KBM-7 (cell line): ENCODE data around the gene FIBCD1.
"Not testable (repeated sequence)": the region's sequence is repeated elsewhere in the genome, so short reads cannot be mapped to it uniquely, and the experiment has no call there.

ENCODE experiments used
- DNase-seq: peaks from one replicate; pipeline ENCODE4 v3.0.0-alpha.2; 2015
- in situ Hi-C: fragments of 300-500 bp; cut with MboI; formaldehyde crosslinking; loops from 2 replicates; pipeline ENCODE4 v1.14.3; 2020; ENCODE audit warnings: low sequenced_read_pairs, low pct_unique_long_range_greater_than_20kb, mixed read lengths

FIBCD1 gene

DNA sequence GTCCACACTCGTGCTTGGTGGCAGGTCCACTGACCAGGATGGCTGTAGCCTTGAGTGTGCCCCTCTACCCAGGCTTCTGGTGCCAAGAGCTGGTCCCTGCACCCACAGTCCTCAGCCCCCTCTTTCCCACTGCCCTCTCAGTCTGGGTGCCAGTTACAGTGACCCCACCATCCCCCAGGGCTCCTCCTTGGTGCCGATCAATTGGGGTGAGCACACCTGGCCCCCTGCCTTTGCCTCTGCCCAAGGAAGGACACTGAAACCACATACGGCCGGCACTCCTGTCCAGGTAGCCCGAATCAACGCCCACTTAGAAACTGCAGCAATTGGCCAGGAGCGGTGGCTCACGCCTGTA is 24.0 kb downstream of the FIBCD1 start:
- no peak for DNase-seq
- in situ Hi-C loops: no loop called here

DNA sequence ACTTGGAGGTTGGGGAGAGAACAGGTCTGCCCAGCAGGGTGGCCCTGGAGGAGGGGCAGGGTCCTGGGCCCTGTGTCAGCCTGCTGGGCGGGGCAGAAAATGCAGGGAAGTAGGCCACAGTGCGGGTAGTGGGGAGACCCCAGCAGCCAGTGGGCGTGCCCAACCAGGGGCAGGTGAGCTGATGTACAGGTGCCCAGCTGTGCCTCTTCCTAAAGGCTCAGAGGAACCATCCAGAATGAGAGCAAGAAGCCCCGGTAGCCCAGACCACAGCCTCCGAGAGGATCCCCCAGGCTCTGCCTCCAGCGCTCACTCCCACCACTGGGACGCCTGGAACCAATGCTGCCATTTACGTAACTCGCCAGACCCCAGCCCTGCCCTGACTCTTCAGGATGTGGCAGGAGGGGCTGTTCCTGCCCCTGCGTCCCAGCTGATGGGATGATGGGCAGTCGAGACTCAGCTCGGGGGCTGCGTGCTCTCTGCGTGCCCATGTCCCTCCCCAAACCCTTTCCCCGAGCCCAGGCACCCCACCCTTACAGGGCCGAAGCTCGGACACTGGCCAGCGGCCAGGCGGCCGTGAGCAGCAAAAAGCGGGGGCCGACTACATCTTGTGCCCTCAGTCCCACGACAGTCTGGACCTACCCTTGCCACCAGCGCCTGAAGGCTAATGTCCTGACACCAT is 24.5 kb downstream of the FIBCD1 start:
- in situ Hi-C loops: no loop called here
- no peak for DNase-seq

DNA sequence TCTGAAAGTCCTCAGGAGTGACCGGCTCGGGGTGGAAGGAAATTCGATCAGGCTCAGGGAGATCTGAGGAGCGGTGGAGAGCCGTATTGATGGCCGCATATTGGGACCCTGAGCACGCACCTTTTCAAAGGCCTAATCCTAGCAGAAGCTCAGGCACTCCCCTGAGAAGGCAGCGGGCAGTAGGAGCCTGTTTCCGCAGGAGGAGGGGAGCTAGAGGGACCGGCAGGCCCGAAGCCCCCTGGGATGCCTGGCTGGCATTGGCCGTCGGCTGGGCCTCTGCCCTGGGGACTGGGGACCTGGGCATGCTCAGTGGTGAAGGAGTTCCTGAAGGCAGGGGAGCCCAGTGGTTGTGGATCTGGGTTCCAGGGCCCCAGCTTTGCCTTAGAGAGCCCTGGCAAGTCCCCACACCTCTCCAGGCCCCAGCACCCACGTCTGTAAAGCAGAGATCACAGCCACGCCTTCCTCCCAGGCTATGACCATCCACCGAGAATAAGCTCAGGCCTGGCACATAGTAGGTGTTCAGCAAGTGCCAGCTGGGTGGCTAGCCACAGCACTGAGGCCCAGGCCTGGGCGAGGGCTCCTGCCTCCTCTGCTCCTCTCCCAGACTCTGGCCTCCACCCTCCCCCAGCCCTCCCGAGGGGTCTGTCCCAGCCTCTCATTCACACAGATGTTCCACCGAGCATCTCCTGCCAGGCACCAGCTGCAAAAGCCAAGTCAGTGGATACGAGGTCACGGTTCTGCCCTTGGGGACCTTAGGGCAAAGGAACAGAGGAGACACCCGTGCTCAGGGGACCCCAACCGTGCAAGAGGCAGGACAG is 25.2 kb downstream of the FIBCD1 start:
- in situ Hi-C loops: no loop called here
- DNase-seq: no peak

DNA sequence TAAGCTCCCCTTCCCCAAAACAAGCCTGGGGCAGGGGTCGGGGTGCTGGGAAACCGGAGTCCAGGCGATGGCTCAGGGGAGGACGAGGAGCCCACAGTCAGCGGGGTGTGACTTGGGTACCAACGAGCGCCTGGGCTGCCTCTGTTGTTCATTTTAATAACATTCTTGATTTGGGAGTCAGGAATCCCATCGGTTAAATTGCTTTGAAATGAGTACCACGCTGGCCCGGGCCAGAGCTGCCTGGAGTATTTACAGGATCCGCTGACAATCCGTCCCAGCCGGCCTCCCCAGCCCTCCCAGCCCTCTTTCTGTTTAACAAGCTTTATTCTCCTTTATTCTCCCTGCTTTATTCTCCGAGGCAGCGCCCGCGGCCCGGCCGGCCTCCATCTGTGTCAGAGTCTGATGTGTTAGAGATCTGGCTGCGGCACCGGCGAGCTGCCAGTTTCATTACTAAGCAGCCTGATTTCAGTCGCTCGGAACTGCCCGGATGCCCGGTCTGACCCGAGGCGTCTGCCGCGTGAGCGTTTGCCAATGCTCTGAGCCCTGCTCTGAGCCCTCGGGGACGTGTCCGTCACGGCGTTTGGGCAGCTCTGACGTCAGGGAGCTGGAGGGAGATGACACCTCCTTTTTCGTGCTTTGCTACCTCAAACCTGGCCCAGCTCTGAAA is 26.0 kb downstream of the FIBCD1 start:
- in situ Hi-C loops: no loop called here
- no peak for DNase-seq

DNA sequence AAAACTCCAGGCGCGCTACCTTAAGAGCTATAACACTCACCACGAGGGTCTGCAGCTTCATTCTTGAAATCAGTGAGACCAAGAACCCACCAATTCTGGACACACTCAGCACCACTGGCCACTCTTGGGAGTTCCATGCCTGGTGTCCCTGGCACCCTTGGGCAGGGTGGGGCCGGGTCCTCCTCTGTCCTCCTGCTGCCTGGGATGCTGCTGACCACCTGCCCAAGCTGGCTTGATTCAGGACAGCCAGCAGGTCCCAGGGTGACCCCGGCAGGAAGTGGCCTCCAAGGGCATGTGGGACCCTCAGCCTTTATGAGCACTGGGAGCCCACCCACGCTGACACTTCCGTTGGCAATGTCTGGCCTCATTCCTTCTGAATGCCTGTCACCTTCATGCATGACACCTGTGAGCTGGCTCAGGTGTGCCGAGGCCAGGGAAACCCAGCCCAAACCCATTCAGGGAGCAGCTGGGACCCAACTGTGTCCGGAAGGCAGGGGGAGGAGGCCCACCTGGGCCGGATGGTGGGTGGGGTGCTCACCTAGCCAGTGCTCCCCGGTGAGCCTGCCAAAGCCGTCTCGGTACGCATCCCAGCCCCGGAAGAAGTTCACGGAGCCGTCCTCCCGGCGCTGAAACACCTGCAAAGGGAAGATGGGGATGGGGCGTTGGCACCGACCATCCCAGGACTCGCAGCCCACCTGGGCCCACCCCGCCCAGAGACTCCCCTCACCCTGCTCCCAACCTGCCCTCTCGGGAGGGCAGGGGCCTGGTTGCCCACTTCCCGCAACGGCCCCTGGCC is 27.6 kb downstream of the FIBCD1 start:
- no peak for DNase-seq
- in situ Hi-C loops: no loop called here

DNA sequence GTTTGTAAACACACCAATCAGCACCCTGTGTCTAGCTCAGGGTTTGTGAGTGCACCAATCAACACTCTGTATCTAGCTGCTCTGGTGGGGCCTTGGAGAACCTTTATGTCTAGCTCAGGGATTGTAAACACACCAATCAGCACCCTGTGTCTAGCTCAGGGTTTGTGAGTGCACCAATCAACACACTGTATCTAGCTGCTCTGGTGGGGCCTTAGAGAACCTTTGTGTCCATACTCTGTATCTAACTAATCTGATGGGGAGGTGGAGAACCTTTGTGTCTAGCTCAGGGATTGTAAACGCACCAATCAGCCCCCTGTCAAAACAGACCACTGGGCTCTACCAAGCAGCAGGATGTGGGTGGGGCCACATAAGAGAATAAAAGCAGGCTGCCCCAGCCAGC is 28.4 kb downstream of the FIBCD1 start:
- in situ Hi-C loops, DNase-seq: not testable (repeated sequence)

DNA sequence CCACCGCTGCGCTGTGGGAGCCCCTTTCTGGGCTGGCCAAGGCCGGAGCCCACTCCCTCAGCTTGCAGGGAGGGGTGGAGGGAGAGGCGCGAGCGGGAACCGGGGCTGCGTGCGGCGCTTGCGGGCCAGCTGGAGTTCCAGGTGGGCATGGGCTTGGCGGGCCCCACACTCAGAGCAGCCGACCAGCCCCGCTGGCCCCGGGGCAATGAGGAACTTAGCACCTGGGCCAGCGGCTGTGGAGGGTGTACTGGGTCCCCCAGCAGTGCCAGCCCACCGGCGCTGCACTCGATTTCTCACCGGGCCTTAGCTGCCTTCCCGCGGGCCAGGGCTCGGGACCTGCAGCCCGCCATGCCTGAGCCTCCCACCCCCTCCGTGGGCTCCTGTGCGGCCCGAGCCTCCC is 29.0 kb downstream of the FIBCD1 start:
- in situ Hi-C loops, DNase-seq: not testable (repeated sequence)

DNA sequence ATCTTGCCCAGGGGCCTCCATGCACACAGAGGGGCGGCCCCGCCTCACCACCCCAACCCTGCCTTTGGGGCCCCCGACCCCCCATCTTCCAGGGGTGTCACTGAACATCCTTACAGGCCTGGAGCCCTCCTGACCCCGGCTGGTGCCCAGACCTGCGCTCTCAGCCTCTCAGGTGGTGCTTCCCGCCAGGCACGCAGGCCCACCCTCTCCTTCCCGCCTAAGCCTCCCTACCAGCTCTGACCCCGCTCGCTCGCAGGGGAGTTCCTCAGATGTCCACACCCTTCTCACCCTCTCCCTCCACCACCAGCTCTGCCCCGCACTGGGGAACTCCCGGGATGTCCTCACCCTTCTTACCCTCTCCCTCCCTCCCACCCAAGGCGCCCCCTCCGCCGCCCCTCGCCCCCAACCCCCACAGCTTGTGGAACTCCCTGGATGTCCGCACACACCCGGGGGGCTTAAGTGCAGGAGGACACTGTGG is 30.1 kb downstream of the FIBCD1 start:
- DNase-seq: no peak
- in situ Hi-C loops: no loop called here

DNA sequence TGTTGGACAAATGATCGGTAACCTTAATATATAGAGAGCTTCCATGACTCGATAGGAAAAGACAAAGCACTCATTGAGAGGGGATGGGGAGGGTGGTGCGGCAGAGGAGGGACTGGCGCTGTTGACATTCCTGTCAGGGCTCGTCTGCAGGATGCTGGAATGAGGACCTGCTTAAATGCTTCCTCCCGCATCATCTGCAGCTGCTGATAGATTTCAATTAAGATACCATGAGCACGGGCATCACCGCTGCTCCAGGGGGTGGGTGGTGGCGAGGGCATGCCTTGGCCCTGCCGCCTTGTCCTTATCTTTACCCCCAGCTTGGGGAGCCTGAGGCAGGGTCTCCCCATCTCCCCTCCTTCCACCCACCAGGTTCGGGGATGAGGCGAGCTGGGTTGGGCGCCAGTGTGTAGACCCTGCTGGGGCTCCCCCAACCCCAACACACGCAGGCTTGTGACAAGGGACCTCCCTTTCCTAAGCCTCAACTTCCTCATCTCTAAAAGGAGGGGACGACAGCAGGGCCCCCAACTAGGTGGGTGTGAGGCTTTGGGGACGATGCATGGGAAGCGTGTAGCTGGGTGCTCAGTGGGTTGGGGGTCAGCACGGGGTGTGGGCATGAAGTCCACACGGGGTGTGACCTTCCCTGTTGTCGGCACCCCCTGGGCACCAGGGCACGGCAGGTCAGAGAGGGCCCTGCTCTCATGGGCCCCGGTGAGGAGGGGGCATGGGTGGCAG is 30.7 kb downstream of the FIBCD1 start:
- in situ Hi-C loops: no loop called here
- no peak for DNase-seq

DNA sequence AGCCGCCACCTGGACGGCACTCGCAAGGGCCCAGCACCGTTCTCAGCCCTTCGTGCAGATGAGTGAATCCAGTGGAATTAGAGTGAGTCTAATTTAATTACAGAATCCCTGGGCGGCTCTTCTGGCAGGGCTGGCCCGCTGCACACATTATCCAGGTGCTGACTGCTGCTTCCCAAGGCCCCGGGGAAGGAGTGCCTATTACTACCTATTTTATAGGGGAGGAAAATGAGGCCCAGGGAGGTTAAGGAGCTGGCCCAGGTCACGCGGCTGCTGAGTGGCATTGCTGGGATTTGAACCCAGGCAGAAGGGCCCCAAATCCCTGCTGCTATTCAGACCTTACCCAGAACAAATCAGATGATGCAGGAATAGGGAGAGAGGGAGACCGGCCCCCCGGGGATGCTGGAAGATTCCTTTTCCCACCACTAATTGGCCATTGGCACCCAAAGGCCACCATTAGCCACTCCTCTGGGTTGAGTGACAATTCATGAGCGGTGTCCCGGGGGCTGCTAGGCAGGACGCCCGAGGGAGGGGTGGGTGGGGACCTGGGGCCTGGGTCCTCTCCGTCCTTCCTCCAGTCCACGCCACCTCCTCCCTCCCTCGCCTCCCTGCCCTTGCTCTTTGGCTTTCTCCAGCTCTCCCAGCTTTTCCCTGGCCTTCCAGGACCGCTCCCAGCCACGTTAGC is 32.2 kb downstream of the FIBCD1 start:
- in situ Hi-C loops: no loop called here
- DNase-seq: no peak

DNA sequence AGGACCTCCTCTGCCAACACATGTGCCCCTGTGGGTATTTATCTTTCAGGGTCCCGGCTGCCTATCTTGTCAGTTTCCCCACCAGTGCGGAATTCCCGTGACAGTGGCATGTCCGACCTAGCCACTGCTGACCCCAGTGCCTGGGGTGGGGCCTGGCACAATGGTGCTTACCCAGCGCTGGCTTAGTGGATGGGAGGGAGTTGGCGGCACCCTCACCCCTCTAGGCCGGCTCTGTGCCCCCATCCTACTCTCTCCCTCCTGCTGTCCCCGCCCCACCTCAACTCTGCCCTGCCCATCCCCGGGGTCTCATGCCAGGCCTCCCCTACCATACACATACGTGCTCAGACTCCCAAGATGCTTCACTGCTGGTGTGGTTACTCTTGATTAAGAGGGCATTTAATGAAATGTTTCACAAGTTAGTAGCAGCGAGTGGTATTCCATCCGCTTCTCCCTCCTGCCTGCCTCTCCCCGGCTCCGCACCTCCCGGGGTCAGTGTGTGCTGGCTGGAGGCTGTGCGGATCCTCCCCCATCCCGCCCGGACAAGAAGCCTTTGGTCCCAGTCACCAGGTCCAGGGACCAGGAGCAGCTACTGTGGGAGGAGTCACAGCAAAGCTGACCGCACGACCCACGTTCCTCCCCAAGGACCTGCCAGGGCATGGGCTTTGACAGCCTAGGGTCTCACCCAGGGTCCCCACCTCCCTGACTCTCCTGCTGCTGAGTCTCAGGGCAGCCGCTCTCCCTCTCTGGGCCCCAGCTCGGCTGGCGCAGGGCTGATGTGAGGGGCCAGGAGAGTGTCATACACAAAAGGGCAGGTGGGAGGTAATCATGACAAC is 32.9 kb downstream of the FIBCD1 start:
- in situ Hi-C loops: no loop called here

DNA sequence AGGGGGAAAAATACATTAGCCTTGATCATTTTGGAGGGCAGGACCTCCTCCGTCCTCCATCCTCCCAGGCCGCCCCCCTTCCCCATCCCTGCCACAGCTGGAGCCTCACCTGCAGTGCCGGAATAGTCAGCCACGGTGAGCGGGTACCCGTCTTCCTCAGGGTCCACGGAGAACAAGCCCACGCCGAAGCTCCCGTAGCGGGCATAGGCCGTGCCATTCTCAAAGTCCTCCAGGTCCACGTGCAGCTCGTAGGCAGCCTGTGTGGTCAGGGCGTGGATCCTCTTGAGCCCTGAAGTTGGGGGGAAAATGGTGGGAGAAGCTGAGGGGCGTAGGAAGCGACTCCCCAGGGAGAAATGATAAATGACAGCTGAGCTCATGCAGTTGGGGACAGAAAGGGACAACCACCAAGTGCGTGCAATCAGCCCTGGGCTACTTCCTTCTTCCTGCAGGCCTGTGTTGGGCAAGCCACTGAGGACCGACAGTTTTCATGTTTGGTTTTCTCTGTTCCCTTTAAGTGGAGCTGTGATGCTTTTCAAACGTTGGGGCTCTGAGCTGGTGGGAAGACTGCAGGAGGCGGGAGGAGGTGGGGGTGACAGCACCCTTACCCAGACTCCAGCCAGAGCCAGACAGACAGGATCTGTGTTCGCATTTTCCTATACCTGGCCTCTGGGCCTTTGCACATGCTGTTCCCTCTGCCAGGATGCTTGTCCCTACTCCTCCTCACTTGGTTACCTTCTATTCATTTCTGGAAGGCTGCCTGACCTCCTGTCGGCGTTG is 33.7 kb downstream of the FIBCD1 start:
- in situ Hi-C loops: no loop called here
- no peak for DNase-seq

More for the DNA sequence above, 32.9 kb downstream of the FIBCD1 start:
- no peak for DNase-seq

DNA sequence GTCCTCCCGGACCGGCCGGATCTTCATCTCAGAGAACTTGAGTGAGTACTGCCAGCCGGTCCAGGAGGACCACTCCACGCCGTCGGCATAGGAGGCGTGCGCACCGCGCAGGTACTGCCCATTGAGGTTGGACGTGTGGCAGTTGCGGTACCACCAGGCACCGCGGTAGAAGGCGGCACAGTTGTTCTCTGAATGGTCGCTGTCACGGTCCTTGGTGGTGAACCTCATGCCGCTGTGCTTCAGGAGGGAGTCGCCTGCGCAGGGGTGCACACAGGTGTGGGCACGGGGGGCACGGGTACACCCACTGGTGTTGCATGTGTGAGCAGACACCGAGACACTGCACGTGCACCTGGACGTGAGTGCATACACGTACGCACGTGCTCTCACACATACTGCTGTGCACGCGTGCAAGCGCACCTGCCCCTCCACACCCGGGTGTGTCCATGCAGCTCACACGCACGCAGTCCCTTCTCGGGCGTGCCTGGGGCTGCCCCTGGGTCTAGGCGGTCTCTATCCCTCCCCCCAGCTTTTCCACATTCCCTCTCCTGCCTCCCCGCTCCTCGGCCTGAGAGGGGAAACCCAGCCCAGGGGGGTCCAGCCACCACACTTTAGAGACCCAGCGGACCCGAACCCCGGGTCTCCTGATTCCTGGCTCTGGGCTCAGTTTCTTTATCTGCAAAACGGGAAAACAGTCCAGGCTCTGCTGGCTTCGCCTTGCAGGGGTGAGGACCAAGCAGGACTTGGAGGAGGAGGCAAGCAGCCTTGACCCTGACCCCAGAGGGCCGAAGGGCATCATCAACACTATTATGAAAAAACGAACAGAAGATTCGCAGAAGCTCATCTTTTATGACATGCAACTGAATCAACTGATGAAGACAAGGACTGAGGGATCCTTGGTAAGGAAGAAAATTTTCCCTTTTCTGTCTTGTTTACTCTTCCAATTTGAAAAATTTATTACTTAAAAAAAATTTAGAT is 34.7 kb downstream of the FIBCD1 start:
- no peak for DNase-seq
- in situ Hi-C loops: no loop called here

DNA sequence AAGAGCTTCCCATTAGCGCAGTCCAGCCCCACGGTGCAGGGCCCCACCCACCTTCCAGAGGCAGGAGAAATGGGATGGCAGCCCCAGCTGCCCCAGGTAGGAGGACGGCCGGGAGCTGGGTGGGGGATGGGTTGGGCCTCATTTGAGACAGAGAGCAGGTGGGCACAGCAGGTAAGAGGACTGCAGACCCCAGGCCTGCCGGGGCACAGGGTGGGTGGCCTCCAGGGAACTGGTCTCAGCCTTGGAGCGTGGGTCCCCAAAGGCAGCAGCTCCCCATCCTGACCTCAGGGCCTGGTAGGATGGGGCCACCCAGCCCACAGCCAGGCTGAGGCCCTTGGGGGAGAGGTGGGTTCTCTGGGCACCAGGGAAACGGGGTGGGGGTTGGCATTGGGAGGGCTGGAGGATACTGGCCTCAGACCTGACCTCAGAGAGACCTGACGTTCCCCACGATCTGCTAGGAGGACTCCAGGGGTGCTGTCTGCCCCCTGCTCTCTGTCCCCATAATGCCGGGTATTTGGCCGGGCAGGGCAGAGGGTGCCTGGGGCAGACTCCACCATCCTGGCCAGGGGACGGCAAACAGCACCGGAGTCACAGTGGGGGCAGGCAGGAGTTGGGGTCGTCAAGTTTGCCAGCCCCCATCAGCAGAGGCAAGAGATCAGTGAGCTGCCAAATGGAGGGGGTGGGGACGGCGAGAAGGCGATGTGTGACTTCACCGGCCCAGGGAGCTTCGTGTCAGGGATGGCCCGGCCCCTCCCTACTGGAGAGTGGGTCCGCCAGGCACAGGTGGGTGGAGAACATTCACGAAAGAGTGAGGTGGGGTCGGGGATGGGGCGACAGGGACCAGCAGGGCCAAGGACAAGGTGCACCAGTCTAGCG is 35.6 kb downstream of the FIBCD1 start:
- in situ Hi-C loops: no loop called here
- DNase-seq: no peak
